ENCODE measurements around the gene ISLR2.

- TF ChIP-seq POLR2AphosphoS5 (IDR thresholded peaks at IDR 0.05; ENCODE audit: insufficient read depth, low read depth, low read length) (no peak), CTCF (IDR thresholded peaks at IDR 0.05; ENCODE audit: extremely low read depth in 1 of 2, insufficient read depth in 1 of 2, low read depth in 1 of 2, low read length in 2 of 2) (no peak), EZH2 (IDR thresholded peaks at IDR 0.05; ENCODE audit: borderline replicate concordance, low read depth, low read length, severe bottlenecking) (no peak), MYC (IDR thresholded peaks at IDR 0.05; ENCODE audit: low read depth, low read length) (no peak), GATA2 (IDR thresholded peaks at IDR 0.05; ENCODE audit: insufficient read depth, insufficient read length, low read depth, low read length) (no peak), POLR2A (IDR thresholded peaks at IDR 0.05; ENCODE audit: low read depth, low read length) (no peak), MAX (IDR thresholded peaks at IDR 0.05; ENCODE audit: insufficient read depth, insufficient read length) (no peak), JUN (IDR thresholded peaks at IDR 0.05; ENCODE audit: borderline replicate concordance, insufficient read depth, insufficient read length, low read depth) (no peak), FOS (IDR thresholded peaks at IDR 0.05; ENCODE audit: borderline replicate concordance, insufficient read depth, low read length) (no peak)
These were observed 9.3 kb upstream of the ISLR2 start for GRCh38 chr15:74121039-74121438.
